ENCODE measurements around the gene SETD2. TPM values are rescaled to one million over a fixed set of nuclear protein-coding genes. Genes with fewer than 3 reads are reported as not detected.

SETD2 gene
- total and polyA plus RNA-seq, 2 experiments from 2014 or later = 16.7 to 45.2 TPM

GRCh38 chr3:47035645-47036044, 128.3 kb downstream of the SETD2 start (continued):
- TF ChIP-seq ETS1 (IDR thresholded peaks at IDR 0.05) (no peak), REST (IDR thresholded peaks at IDR 0.05; ENCODE audit: unreplicated experiment) (no peak), ZNF114 (CRISPR knock-in tag; IDR thresholded peaks at IDR 0.05) (no peak)

- Histone ChIP-seq H3F3A (replicated peaks; ENCODE audit: low read depth) (no peaks in the 10 kb centered on the region), H3K4me2 (no peak overlapping the region), H3K4me3 (no peak overlapping the region), H3K9me2 (ENCODE audit: insufficient read depth) (no peaks in the 10 kb centered on the region), H3K36me3 (ENCODE audit: insufficient read depth) (peaks cover 27% of the 10 kb centered on the region), H3K79me2 (replicated peaks; ENCODE audit: insufficient read depth) (no peaks in the 10 kb centered on the region), H4K20me1 (replicated peaks; ENCODE audit: insufficient read depth) (peaks cover 12% of the 10 kb centered on the region; the same call in 1 of the 2 replicates), H2AFZ (no peak overlapping the region), H3K27ac (ENCODE audit: low read depth) (no peak overlapping the region), H3K4me1 (ENCODE audit: insufficient read depth) (no peaks in the 10 kb centered on the region), H3K27me3 (ENCODE audit: insufficient read depth) (no peaks in the 10 kb centered on the region)
- DNase-seq (ENCODE audit: low spot score) (no peak), ATAC-seq (no peak)
- Mint-ChIP-seq H3K36me3 (ENCODE audit: low read depth) (peaks cover 44% of the 10 kb centered on the region), H3K27ac (no peak overlapping the region), H3K4me3 (no peak overlapping the region), H3K27me3 (ENCODE audit: insufficient read depth, low read depth, poor library complexity) (no peaks in the 10 kb centered on the region), H3K4me1 (no peaks in the 10 kb centered on the region), H3K9me3 (0 out of 3 replicates have a peak, but pooled peaks cover 4% of the 10 kb centered on the region)
- TF ChIP-seq ZNF114 (CRISPR knock-in tag; IDR thresholded peaks at IDR 0.05) (no peak), CTCF (conservative IDR thresholded peaks at IDR 0.05; ENCODE audit: low read depth in 2 of 2) (no peak), EZH2 (IDR thresholded peaks at IDR 0.05; ENCODE audit: low read depth, unreplicated experiment) (no peak), NANOG (IDR thresholded peaks at IDR 0.05; ENCODE audit: borderline replicate concordance) (no peak), STAT1 (IDR thresholded peaks at IDR 0.05; ENCODE audit: unreplicated experiment) (no peak), ZNF462 (CRISPR knock-in tag; IDR thresholded peaks at IDR 0.05) (no peak), POLR2AphosphoS5 (IDR thresholded peaks at IDR 0.05; ENCODE audit: low read depth) (no peak), ETS1 (IDR thresholded peaks at IDR 0.05) (no peak), CREB1 (CRISPR knock-in tag; IDR thresholded peaks at IDR 0.05; ENCODE audit: low read depth) (no peak)
These were observed 128.9 kb downstream of the SETD2 start for GRCh38 chr3:47034868-47035489.

Measured in GM23338 (cell line).